DND-41 (cell line): ENCODE measurements around the gene CYTH3.

Experiments used
- ATAC-seq: fragments of 200-7000 bp; cut with Tn5 transposase; 3 replicates; pipeline ENCODE4 v1.9.1; 2021; ENCODE audit warnings: low read depth; ENCODE audit not compliant: insufficient read depth
- DNase-seq: peaks from one replicate; pipeline ENCODE4 v3.0.0-alpha.2; 2020
- H2AFZ ChIP-seq: 2 replicates; pipeline ENCODE4 v1.6.0; 2012; ENCODE audit warnings: low read depth, low read length
- H3K27ac ChIP-seq: 2 replicates; pipeline ENCODE4 v1.5.1; 2012; ENCODE audit warnings: low read length, inconsistent platforms
- H3K27me3 ChIP-seq: fragments of 200-600 bp; sonication (generic); 2 replicates; pipeline ENCODE4 v1.6.0; 2012; ENCODE audit warnings: low read length, mild to moderate bottlenecking, inconsistent platforms; ENCODE audit not compliant: insufficient read depth, poor library complexity
- H3K36me3 ChIP-seq: 2 replicates; pipeline ENCODE4 v1.5.1; 2012; ENCODE audit warnings: low read length, inconsistent platforms; ENCODE audit not compliant: insufficient read depth
- H3K4me1 ChIP-seq: 2 replicates; pipeline ENCODE4 v1.5.1; 2012; ENCODE audit warnings: mild to moderate bottlenecking, low read length; ENCODE audit not compliant: insufficient read depth
- H3K4me2 ChIP-seq: 2 replicates; pipeline ENCODE4 v1.6.0; 2012; ENCODE audit warnings: mild to moderate bottlenecking, moderate library complexity, low read length, inconsistent platforms; ENCODE audit not compliant: insufficient read depth
- H3K4me3 ChIP-seq, 2 experiments: fragments of 200-600 bp in 1 of 2; shearing (Covaris generic) in 1 of 2; 2 replicates each; pipeline ENCODE4 v1.5.1; 2012 to 2016; ENCODE audit warnings: inconsistent platforms in 2 of 2, low read length in 2 of 2, mild to moderate bottlenecking in 2 of 2, low read depth in 1 of 2, moderate library complexity in 1 of 2
- H3K79me2 ChIP-seq: 2 replicates; pipeline ENCODE4 v1.6.0; 2012; ENCODE audit warnings: low read length, inconsistent platforms; ENCODE audit not compliant: insufficient read depth
- H3K9ac ChIP-seq: 2 replicates; pipeline ENCODE4 v1.6.0; 2012; ENCODE audit warnings: low read depth, mild to moderate bottlenecking, inconsistent platforms, low read length, moderate library complexity
- H3K9me3 ChIP-seq: 2 replicates; pipeline ENCODE4 v1.5.1; 2012; ENCODE audit warnings: low read length, moderate library complexity, mild to moderate bottlenecking, inconsistent platforms; ENCODE audit not compliant: insufficient read depth, severe bottlenecking
- H4K20me1 ChIP-seq: 2 replicates; pipeline ENCODE4 v1.6.0; 2012; ENCODE audit warnings: low read length; ENCODE audit not compliant: insufficient read depth
- CTCF ChIP-seq: IDR thresholded peaks from 2 replicates; pipeline ENCODE4 v1.5.1; 2012; ENCODE audit warnings: borderline replicate concordance, low read length, moderate library complexity, mild to moderate bottlenecking; ENCODE audit not compliant: poor library complexity, severe bottlenecking; ENCODE audit errors: extremely low read depth
- EZH2 ChIP-seq: IDR thresholded peaks from 3 replicates; pipeline ENCODE4 v1.6.1; 2012; ENCODE audit warnings: borderline replicate concordance, low read depth, mild to moderate bottlenecking, moderate library complexity, low read length, inconsistent platforms; ENCODE audit not compliant: severe bottlenecking

CYTH3 gene

DNA sequence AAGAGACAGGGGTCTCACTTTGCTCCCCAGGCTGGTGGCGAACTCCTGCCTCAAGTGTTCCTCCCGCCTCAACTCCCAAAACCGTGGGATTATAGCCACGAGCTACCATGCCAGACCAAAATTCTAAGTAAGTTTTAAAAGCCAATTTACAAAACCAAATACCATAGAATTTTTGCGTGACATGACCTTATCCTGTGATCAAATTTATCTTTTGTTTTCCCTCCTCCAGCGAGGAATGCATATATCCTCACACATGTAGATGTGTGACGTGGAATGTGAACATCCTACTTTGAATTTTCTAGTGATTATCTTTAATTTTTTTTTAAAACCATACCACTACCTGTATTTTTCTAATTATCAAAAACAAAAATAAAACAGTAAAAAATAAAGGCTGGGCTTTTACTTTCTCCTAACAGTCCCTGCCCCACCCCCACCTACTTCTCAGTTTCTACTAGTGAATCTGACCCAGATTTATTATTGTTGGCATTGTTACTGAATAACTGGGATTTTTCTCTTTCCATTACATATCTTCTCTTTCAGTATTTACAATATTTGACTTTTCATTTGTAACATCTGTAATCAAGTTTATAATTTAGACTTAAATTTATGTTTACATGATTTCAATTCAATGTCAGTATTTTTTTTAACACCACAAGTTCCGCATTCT is 26.0 kb downstream of the CYTH3 start:
- H2AFZ ChIP-seq, result no peak overlapping the region
- no peaks in the 10 kb centered on the region for H3K27me3 ChIP-seq
- H4K20me1 ChIP-seq, result 0 out of 2 replicates have a peak, but pooled peaks cover 7% of the 10 kb centered on the region
- TF ChIP-seq CTCF (no peak), EZH2 (no peak)
- no peak overlapping the region for H3K27ac ChIP-seq
- DNase-seq (no peak), ATAC-seq (no peak)
- no peak overlapping the region for H3K4me3 ChIP-seq
- H3K79me2 ChIP-seq, result no peaks in the 10 kb centered on the region
- no peaks in the 10 kb centered on the region for H3K9me3 ChIP-seq
- no peaks in the 10 kb centered on the region for H3K4me1 ChIP-seq
- no peaks in the 10 kb centered on the region for H3K36me3 ChIP-seq
- no peak overlapping the region for H3K4me2 ChIP-seq
- H3K9ac ChIP-seq, result no peak overlapping the region

GRCh38 chr7:6244021-6244420 is 28.4 kb downstream of the CYTH3 start:
- no peak for TF ChIP-seq EZH2
- TF ChIP-seq CTCF, result no peak
- Histone ChIP-seq H3K4me1 (peaks cover 3% of the 10 kb centered on the region; the same call in 1 of the 2 replicates), H3K27me3 (no peaks in the 10 kb centered on the region), H3K27ac (no peak overlapping the region), H3K9me3 (no peaks in the 10 kb centered on the region), H3K4me2 (no peak overlapping the region), H3K36me3 (no peaks in the 10 kb centered on the region), H3K9ac (no peak overlapping the region), H3K4me3 (no peak overlapping the region), H2AFZ (no peak overlapping the region), H4K20me1 (0 out of 2 replicates have a peak, but pooled peaks cover 7% of the 10 kb centered on the region), H3K79me2 (no peaks in the 10 kb centered on the region)
- DNase-seq (no peak), ATAC-seq (no peak)

GRCh38 chr7:6243168-6243567 is 29.3 kb downstream of the CYTH3 start:
- Histone ChIP-seq H3K79me2 (no peaks in the 10 kb centered on the region), H3K4me3 (no peak overlapping the region), H3K27me3 (no peaks in the 10 kb centered on the region), H4K20me1 (peaks cover 3% of the 10 kb centered on the region; the same call in 1 of the 2 replicates), H3K4me1 (peaks cover 3% of the 10 kb centered on the region; the same call in 1 of the 2 replicates), H3K36me3 (no peaks in the 10 kb centered on the region), H3K4me2 (no peak overlapping the region), H3K27ac (no peak overlapping the region), H2AFZ (no peak overlapping the region), H3K9me3 (no peaks in the 10 kb centered on the region), H3K9ac (no peak overlapping the region)
- DNase-seq (no peak), ATAC-seq (no peak)
- TF ChIP-seq EZH2, result no peak
- no peak for TF ChIP-seq CTCF
